ENCODE measurements around the gene RAB44.

The RAB44 gene

DNA sequence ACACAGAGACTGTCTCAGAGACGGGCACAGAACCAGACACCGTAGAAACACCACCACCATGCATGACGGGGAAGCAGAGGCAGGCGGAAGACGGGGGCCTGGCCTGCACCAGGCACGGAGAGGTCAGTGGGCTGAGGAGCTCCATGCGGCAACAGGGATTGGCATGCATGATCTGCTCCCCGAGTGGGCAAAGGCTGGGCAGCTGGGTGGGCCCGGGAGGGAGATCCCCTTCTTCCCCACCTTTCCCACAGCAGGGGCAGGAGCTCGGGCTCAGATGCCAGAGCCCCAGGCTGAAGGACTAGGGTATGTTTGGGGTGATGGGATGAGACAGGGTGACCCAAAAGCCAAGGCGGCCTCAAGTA is 43.2 kb downstream of the RAB44 start:
- DNase-seq: no peak
- Mint-ChIP-seq H3K9me3 (no peaks in the 10 kb centered on the region), H3K4me1 (peaks cover 10% of the 10 kb centered on the region), H3K36me3 (ENCODE audit: low read depth) (no peaks in the 10 kb centered on the region), H3K27me3 (ENCODE audit: low read depth, poor library complexity) (peaks cover 5% of the 10 kb centered on the region), H3K27ac (no peak overlapping the region), H3K4me3 (no peak overlapping the region)
- TF ChIP-seq, protein P1, sequence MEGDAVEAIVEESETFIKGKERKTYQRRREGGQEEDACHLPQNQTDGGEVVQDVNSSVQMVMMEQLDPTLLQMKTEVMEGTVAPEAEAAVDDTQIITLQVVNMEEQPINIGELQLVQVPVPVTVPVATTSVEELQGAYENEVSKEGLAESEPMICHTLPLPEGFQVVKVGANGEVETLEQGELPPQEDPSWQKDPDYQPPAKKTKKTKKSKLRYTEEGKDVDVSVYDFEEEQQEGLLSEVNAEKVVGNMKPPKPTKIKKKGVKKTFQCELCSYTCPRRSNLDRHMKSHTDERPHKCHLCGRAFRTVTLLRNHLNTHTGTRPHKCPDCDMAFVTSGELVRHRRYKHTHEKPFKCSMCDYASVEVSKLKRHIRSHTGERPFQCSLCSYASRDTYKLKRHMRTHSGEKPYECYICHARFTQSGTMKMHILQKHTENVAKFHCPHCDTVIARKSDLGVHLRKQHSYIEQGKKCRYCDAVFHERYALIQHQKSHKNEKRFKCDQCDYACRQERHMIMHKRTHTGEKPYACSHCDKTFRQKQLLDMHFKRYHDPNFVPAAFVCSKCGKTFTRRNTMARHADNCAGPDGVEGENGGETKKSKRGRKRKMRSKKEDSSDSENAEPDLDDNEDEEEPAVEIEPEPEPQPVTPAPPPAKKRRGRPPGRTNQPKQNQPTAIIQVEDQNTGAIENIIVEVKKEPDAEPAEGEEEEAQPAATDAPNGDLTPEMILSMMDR (IDR thresholded peaks at IDR 0.05): no peak

DNA sequence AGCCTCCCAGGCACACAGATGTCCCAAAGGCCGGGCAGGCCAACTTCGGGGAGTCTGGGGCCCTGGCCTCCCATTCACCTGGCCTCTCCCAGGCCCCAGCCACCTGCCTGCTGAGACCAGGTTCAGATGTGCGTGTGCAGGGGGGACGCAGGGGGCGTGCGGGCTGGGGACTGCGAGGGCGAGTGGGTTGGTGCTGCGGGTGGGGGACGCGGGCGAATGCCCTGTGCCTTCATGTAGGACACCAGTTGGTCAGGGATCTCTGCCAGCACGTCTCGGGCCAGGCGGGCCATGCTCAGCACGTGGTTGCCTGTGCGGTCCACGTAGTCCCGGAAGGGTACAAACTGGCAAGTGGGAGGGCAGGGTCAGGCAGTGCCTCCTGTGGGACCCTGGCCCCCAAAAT is 44.5 kb downstream of the RAB44 start:
- no peak for DNase-seq
- TF ChIP-seq, protein P1 (IDR thresholded peaks at IDR 0.05): no peak
- H3K36me3 Mint-ChIP-seq (ENCODE audit: low read depth): no peaks in the 10 kb centered on the region
- peaks cover 10% of the 10 kb centered on the region for H3K27me3 Mint-ChIP-seq (ENCODE audit: low read depth, poor library complexity)
- H3K9me3 Mint-ChIP-seq: no peaks in the 10 kb centered on the region
- H3K4me1 Mint-ChIP-seq: peaks cover 10% of the 10 kb centered on the region
- H3K27ac Mint-ChIP-seq: no peak overlapping the region
- no peak overlapping the region for H3K4me3 Mint-ChIP-seq

DNA sequence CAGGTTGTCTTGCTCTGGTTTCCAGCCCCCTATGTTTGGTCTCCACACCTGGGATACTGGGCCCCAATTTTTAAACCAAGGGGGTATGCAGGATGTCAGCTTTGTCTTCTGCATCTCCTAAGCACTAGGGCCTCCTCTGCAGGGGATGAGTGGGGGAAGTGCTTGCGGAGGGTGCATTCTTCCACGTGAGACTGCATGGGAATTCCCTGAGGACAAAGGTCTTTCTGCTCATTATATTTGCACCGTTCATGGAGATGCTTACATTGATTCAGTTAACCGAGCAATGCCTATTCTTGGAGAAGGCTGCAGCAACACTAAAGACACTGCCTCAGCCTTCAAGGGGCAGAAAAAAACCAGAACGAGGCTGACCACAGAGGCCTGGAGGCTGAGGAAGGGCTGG is 45.4 kb downstream of the RAB44 start:
- TF ChIP-seq, protein P1 (IDR thresholded peaks at IDR 0.05): no peak
- Mint-ChIP-seq H3K4me1 (peaks cover 10% of the 10 kb centered on the region), H3K4me3 (no peak overlapping the region), H3K27ac (no peak overlapping the region), H3K27me3 (ENCODE audit: low read depth, poor library complexity) (peaks cover 17% of the 10 kb centered on the region), H3K36me3 (ENCODE audit: low read depth) (no peaks in the 10 kb centered on the region), H3K9me3 (no peaks in the 10 kb centered on the region)
- no peak for DNase-seq

DNA sequence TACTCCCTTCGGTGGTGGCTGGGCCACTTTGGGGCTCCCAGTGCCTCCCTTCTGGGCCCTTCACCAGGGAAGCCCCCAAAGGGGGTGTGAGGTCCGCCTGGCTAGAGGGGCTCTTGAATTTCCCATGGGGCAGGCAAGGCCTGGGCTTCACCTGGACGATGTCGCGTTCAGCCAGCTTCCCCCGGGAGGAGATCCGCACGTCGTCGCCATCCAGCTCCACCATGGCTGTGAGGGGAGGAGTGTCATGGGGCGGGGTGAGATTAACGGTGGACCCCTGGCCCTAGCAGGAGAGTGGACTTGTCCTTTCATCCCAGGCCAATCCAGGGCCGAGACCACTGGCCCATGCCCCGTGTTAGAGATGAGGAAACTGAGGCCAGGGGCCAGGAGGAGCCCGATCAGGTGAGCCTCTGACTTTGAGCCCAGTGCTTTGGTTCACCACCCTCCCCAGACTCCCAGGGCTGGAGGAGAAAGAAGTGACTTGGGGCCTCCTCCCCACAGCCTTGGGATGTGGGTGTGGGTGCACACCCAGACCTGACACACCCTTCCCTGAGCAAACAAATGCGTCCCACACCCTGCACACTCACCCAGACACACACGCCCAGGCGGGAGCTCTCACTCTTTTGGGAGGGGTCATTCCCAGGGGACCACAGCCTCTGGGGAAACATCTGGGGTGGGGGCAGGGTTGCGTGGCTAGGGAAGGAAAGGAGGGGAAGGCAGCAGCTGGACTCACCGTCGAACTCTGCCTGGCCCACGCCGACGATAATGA is 46.1 kb downstream of the RAB44 start:
- no peak for DNase-seq
- H3K27ac Mint-ChIP-seq: no peak overlapping the region
- H3K27me3 Mint-ChIP-seq (ENCODE audit: low read depth, poor library complexity): peaks cover 21% of the 10 kb centered on the region
- H3K9me3 Mint-ChIP-seq: peaks cover 5% of the 10 kb centered on the region
- TF ChIP-seq, protein P1 (IDR thresholded peaks at IDR 0.05): no peak
- H3K36me3 Mint-ChIP-seq (ENCODE audit: low read depth): no peaks in the 10 kb centered on the region
- no peak overlapping the region for H3K4me3 Mint-ChIP-seq
- H3K4me1 Mint-ChIP-seq: peaks cover 10% of the 10 kb centered on the region

DNA sequence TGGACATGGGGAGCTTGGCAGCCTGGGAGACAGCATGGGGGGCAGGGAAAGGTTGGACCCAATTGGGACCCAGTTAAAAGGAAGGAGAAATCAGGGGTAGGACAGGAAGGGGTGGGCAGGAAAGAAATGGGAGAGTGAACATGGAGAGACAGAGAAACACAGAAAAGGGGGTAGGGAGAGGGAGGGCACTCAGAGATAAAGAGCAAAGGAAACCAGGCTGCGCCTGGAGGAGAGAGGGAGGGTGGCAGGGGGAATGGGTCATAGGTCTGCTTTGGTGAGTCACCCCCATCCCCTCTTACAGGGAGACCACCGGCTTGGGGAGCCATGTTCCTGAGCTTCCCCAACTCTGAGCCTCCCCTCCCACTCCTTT is 46.7 kb downstream of the RAB44 start:
- peak overlapping the region; percentile 74 for H3K27ac Mint-ChIP-seq

More for the DNA sequence above, 46.7 kb downstream of the RAB44 start:
- H3K9me3 Mint-ChIP-seq: peaks cover 11% of the 10 kb centered on the region
- H3K36me3 Mint-ChIP-seq (ENCODE audit: low read depth): no peaks in the 10 kb centered on the region
- no peak overlapping the region for H3K4me3 Mint-ChIP-seq
- peaks cover 21% of the 10 kb centered on the region for H3K27me3 Mint-ChIP-seq (ENCODE audit: low read depth, poor library complexity)
- TF ChIP-seq, protein P1 (IDR thresholded peaks at IDR 0.05): no peak
- peaks cover 10% of the 10 kb centered on the region for H3K4me1 Mint-ChIP-seq
- no peak for DNase-seq
